GM06990 (cell line): ENCODE data around the gene PGC.

Experiments
- DNase-seq: peaks from one replicate; pipeline ENCODE4 v3.0.0-alpha.2; 2011; ENCODE audit not compliant: insufficient read length; ENCODE audit errors: extremely low read depth
- H3K27me3 ChIP-seq: replicated peaks from 2 replicates; pipeline ENCODE4 v1.6.0; 2011; ENCODE audit warnings: low read length; ENCODE audit not compliant: control insufficient read depth, insufficient read depth
- H3K36me3 ChIP-seq: 2 replicates; pipeline ENCODE4 v1.5.1; 2011; ENCODE audit warnings: low read length; ENCODE audit not compliant: control insufficient read depth, insufficient read depth
- H3K4me3 ChIP-seq: replicated peaks from 2 replicates; pipeline ENCODE4 v1.5.1; 2011; ENCODE audit warnings: low read depth, mild to moderate bottlenecking, control low read depth, low read length
- TF ChIP-seq, protein P1 (sequence below): IDR thresholded peaks from 2 replicates; pipeline ENCODE4 v1.5.1; 2011; ENCODE audit warnings: low read length, control low read depth, mild to moderate bottlenecking, inconsistent platforms; ENCODE audit not compliant: insufficient read depth, poor library complexity, severe bottlenecking

Gene PGC

GRCh38 chr6:41746107-41746506, 1.1 kb downstream of the PGC start:
- Histone ChIP-seq H3K36me3 (no peaks in the 10 kb centered on the region), H3K27me3 (no peaks in the 10 kb centered on the region; the same call in none of the 2 replicates), H3K4me3 (no peak overlapping the region)
- TF ChIP-seq, protein P1, sequence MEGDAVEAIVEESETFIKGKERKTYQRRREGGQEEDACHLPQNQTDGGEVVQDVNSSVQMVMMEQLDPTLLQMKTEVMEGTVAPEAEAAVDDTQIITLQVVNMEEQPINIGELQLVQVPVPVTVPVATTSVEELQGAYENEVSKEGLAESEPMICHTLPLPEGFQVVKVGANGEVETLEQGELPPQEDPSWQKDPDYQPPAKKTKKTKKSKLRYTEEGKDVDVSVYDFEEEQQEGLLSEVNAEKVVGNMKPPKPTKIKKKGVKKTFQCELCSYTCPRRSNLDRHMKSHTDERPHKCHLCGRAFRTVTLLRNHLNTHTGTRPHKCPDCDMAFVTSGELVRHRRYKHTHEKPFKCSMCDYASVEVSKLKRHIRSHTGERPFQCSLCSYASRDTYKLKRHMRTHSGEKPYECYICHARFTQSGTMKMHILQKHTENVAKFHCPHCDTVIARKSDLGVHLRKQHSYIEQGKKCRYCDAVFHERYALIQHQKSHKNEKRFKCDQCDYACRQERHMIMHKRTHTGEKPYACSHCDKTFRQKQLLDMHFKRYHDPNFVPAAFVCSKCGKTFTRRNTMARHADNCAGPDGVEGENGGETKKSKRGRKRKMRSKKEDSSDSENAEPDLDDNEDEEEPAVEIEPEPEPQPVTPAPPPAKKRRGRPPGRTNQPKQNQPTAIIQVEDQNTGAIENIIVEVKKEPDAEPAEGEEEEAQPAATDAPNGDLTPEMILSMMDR = no peak
- DNase-seq = no peak

- no peaks in the 10 kb centered on the region for H3K36me3 ChIP-seq
- TF ChIP-seq, protein P1 = no peak
- no peaks in the 10 kb centered on the region; the same call in none of the 2 replicates for H3K27me3 ChIP-seq
- H3K4me3 ChIP-seq = no peak overlapping the region
- DNase-seq = no peak
Observed at GRCh38 chr6:41744236-41744787, 2.9 kb downstream of the PGC start.

- no peak for DNase-seq
- TF ChIP-seq, protein P1 = no peak
- Histone ChIP-seq H3K36me3 (no peaks in the 10 kb centered on the region), H3K27me3 (no peaks in the 10 kb centered on the region; the same call in none of the 2 replicates), H3K4me3 (no peak overlapping the region)
Observed at GRCh38 chr6:41743406-41744235, 3.6 kb downstream of the PGC start.

GRCh38 chr6:41741625-41742490, 5.3 kb downstream of the PGC start:
- H3K36me3 ChIP-seq = no peaks in the 10 kb centered on the region
- H3K27me3 ChIP-seq = no peaks in the 10 kb centered on the region; the same call in none of the 2 replicates
- H3K4me3 ChIP-seq = no peak overlapping the region
- TF ChIP-seq, protein P1 = no peak
- DNase-seq = no peak

DNA sequence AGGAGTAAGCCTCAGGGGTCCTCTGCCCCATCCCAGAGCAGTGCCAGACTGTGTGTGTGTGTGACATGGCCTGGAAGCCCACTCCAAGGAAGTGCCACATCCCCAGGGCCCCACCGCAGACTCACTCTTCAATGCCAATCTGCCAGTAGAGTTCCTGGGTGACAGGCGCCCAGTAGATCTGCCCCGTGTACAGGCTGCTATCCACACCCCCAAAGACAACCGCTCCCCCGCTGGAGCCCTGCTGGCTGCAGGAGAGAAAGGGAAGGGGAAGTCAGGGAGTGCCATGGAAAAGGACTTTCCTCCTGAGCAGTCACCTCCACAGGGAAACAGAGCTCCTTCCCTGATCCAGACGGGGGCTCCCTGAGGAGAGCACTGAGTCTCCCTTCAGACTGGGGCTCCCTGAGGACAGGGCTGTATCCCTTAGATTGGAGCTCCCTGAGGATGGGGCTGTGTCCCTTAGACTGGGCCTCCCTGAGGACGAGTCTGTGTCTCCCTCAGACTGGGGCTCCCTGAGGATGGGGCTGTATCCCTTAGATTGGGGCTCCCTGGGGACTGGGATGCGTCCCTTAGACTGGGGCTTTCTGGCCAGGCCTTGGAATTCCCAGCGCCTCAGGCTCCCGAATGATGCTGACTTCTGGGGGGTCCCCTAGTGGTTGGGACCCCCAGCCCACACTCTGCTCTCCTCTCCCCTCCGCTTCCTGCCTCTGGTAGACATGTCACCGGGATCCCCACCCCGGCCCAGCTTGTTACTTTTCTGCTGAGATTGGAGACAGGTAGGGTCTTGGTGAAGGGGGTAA, 6.6 kb downstream of the PGC start:
- no peaks in the 10 kb centered on the region; the same call in none of the 2 replicates for H3K27me3 ChIP-seq
- no peak for DNase-seq
- no peak overlapping the region for H3K4me3 ChIP-seq
- no peaks in the 10 kb centered on the region for H3K36me3 ChIP-seq
- TF ChIP-seq, protein P1 = no peak
